Upper lobe of left lung (tissue), 4 donors: ENCODE measurements around the gene ALCAM.

Source experiments
- CTCF ChIP-seq, 6 experiments: fragments of 450-650 bp in 4 of 6; fragments of 200-600 bp in 2 of 6; sonication (generic) in 2 of 6; IDR thresholded peaks; one replicate each; pipeline ENCODE4 v1.5.1; 2016 to 2019; ENCODE audit warnings: antibody characterized with exemption in 6 of 6
- EP300 ChIP-seq, 4 donors: sonication (generic); formaldehyde crosslinking; IDR thresholded peaks; one replicate each; pipeline ENCODE4 v1.5.1; 2017; ENCODE audit warnings: antibody characterized with exemption in 4 of 4, control low read depth in 2 of 4
- POLR2A ChIP-seq, 4 donors: fragments of 450-650 bp; IDR thresholded peaks; one replicate each; pipeline ENCODE4 v1.5.1; 2016 to 2017; ENCODE audit warnings: antibody characterized with exemption in 4 of 4, mild to moderate bottlenecking in 2 of 4

- no peak for TF ChIP-seq CTCF (IDR thresholded peaks at IDR 0.05)
- TF ChIP-seq POLR2A (IDR thresholded peaks at IDR 0.05) = no peak
- no peak for TF ChIP-seq EP300 (IDR thresholded peaks at IDR 0.05)
Measured at GRCh38 chr3:105385179-105385578, 18.5 kb downstream of the ALCAM start.
